GM12864 (cell line): ENCODE data around the gene COQ9.

Source experiments
- DNase-seq: peaks from one replicate; pipeline ENCODE4 v3.0.0-alpha.2; 2011; ENCODE audit warnings: low read depth
- H3K4me3 ChIP-seq: 2 replicates; pipeline ENCODE4 v1.5.1; 2011; ENCODE audit warnings: mild to moderate bottlenecking, low read depth, low read length, control low read depth
- TF ChIP-seq, protein P1 (sequence below): IDR thresholded peaks from 2 replicates; pipeline ENCODE4 v1.5.1; 2011; ENCODE audit warnings: low read depth, mild to moderate bottlenecking, moderate library complexity, low read length, control low read depth, inconsistent platforms; ENCODE audit errors: missing control alignments

COQ9 gene

DNA sequence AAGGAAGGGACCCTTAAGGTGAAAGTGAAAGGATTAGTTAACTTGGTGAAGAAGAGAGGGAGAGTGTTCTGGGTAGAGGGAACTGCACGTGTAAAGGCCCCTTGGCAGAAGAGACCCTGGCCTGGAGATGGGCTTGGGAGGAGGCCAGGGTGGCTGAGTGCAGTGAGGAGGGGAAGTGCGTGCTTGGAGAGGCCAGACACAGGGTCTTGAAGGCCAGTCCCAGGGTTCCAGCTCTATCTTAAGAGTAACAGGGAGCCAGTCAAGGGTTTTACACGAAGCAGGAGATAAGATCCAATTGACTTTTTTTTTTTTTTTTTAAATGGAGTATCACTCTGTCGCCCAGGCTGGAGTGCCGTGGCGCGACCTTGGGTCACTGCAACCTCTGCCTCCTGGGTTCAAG is 54.2 kb downstream of the COQ9 start:
- TF ChIP-seq, protein P1, sequence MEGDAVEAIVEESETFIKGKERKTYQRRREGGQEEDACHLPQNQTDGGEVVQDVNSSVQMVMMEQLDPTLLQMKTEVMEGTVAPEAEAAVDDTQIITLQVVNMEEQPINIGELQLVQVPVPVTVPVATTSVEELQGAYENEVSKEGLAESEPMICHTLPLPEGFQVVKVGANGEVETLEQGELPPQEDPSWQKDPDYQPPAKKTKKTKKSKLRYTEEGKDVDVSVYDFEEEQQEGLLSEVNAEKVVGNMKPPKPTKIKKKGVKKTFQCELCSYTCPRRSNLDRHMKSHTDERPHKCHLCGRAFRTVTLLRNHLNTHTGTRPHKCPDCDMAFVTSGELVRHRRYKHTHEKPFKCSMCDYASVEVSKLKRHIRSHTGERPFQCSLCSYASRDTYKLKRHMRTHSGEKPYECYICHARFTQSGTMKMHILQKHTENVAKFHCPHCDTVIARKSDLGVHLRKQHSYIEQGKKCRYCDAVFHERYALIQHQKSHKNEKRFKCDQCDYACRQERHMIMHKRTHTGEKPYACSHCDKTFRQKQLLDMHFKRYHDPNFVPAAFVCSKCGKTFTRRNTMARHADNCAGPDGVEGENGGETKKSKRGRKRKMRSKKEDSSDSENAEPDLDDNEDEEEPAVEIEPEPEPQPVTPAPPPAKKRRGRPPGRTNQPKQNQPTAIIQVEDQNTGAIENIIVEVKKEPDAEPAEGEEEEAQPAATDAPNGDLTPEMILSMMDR = no peak
- no peak for DNase-seq
- H3K4me3 ChIP-seq = no peak overlapping the region

DNA sequence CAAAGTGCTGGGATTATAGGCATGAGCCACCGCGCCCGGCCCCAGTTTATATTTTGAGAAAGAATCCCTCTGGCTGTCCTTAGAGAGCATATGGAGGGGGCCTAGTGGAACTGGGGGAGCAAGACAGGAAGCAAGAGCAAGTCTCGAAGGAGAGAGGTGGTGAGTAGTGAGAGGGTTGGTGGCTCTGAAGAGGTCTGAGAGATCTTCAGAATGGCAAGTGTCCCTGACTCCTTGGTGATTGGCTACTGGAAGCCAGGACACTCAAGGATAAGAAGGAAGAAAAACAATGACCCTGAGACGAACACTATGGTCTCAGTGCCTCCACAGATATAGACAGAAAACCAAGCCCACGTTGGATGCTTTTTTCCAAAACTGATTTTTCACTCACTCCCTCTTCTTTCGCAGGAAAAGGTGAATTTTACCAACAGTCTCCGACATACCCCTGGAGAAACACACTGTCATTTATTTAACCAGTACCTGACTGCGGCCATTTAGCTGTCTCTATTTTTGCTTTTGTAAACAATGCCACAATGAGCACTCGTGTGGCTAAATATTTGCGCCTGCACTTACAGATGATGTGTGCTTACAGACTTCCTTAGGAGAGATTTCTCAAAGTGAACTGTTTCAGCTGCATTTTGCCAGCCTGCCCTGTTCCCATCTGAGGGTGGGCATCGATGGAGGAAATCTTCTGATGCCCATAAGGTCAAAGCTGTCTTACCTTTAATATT is 54.9 kb downstream of the COQ9 start:
- TF ChIP-seq, protein P1 = no peak
- no peak for DNase-seq
- H3K4me3 ChIP-seq = no peak overlapping the region

DNA sequence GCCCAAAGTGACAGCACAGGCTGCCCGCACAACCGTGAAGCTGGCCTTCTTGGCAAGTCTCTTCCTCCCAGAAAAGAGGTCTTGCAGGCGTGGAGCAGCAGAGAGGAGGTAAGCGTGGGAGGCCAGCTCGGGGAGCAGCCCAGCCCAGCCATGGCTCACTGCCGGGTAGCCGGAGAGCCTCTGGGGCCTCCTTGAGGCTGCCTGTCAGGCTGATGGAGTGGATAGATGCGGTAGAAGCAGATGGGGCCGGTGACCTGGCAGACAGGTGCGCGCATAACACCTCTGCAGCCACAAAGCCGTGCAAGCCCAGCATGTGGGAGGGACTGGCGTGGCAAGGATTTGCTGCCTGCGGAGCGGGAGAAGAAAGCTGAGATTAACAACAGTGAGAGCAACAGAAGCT is 56.1 kb downstream of the COQ9 start:
- no peak for DNase-seq
- TF ChIP-seq, protein P1 = no peak
- no peak overlapping the region for H3K4me3 ChIP-seq

DNA sequence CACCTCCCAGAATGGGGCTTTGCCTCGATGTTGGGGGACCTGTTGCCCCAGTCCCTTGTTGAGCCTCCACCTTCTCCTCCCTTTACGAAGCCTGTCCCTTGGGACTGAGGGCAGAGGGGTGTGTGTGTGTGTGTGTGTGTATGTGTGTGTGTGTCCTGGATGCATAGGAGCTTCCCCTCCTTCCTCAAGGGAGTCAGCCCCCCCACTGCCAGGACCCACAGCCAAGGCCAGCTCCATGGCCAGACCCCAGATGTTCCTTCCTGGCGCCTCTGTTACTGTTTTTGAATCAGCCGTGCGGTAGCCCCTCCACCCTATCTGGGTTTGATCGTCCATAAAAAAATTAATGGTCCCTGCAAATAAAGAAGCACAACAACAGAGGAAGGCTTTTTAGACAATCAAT is 56.7 kb downstream of the COQ9 start:
- H3K4me3 ChIP-seq = no peak overlapping the region
- TF ChIP-seq, protein P1 = no peak
- DNase-seq = no peak

DNA sequence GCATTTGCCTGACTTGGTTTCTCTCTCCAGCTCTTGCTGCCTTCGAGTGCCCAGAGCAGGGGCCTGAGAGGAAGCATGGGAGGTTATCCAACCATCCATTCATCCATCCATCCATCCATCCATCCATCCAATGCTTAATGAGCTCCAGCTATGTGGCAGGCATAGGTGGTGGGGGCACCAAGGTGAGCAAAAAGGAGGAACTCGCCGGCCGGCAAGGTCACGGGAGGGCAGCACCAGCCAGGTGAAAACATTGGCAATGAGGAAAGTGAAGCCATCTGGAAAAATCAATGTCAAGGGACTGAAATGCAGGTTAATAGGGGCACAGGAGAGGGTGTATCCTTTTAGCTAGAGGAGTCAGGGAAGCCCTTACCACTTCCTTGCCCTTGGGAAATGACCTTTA is 57.2 kb downstream of the COQ9 start:
- TF ChIP-seq, protein P1 = no peak
- no peak for DNase-seq
- H3K4me3 ChIP-seq = no peak overlapping the region

DNA sequence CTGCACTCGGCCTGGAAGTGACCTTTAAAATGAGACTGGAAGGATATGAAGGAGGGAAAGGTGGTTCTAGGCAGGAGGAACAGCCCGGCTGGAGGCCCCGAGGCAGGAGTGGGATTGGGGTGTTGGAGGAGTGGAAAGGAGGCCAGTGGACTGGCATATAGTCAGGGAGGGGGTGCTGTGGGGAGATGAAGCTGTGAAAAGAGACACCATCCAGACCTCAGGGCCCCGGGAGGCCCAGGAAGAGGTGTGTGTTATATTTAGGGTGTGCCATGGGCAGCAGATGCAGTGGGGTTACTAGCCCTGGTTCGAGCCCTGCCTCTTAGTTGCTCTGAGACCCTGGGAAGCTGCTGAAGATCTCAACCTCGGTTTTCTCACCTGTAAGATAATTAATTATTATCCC is 57.9 kb downstream of the COQ9 start:
- DNase-seq = no peak
- TF ChIP-seq, protein P1 = no peak
- no peak overlapping the region for H3K4me3 ChIP-seq
